Brain pericyte (primary cell): ENCODE data around the gene POLE.

ENCODE experiments used
- DNase-seq: peaks from one replicate; pipeline ENCODE4 v3.0.0-alpha.2; 2012; ENCODE audit warnings: low read depth, low spot score

The POLE gene, protein sequence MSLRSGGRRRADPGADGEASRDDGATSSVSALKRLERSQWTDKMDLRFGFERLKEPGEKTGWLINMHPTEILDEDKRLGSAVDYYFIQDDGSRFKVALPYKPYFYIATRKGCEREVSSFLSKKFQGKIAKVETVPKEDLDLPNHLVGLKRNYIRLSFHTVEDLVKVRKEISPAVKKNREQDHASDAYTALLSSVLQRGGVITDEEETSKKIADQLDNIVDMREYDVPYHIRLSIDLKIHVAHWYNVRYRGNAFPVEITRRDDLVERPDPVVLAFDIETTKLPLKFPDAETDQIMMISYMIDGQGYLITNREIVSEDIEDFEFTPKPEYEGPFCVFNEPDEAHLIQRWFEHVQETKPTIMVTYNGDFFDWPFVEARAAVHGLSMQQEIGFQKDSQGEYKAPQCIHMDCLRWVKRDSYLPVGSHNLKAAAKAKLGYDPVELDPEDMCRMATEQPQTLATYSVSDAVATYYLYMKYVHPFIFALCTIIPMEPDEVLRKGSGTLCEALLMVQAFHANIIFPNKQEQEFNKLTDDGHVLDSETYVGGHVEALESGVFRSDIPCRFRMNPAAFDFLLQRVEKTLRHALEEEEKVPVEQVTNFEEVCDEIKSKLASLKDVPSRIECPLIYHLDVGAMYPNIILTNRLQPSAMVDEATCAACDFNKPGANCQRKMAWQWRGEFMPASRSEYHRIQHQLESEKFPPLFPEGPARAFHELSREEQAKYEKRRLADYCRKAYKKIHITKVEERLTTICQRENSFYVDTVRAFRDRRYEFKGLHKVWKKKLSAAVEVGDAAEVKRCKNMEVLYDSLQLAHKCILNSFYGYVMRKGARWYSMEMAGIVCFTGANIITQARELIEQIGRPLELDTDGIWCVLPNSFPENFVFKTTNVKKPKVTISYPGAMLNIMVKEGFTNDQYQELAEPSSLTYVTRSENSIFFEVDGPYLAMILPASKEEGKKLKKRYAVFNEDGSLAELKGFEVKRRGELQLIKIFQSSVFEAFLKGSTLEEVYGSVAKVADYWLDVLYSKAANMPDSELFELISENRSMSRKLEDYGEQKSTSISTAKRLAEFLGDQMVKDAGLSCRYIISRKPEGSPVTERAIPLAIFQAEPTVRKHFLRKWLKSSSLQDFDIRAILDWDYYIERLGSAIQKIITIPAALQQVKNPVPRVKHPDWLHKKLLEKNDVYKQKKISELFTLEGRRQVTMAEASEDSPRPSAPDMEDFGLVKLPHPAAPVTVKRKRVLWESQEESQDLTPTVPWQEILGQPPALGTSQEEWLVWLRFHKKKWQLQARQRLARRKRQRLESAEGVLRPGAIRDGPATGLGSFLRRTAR (N-terminal part only)

DNA sequence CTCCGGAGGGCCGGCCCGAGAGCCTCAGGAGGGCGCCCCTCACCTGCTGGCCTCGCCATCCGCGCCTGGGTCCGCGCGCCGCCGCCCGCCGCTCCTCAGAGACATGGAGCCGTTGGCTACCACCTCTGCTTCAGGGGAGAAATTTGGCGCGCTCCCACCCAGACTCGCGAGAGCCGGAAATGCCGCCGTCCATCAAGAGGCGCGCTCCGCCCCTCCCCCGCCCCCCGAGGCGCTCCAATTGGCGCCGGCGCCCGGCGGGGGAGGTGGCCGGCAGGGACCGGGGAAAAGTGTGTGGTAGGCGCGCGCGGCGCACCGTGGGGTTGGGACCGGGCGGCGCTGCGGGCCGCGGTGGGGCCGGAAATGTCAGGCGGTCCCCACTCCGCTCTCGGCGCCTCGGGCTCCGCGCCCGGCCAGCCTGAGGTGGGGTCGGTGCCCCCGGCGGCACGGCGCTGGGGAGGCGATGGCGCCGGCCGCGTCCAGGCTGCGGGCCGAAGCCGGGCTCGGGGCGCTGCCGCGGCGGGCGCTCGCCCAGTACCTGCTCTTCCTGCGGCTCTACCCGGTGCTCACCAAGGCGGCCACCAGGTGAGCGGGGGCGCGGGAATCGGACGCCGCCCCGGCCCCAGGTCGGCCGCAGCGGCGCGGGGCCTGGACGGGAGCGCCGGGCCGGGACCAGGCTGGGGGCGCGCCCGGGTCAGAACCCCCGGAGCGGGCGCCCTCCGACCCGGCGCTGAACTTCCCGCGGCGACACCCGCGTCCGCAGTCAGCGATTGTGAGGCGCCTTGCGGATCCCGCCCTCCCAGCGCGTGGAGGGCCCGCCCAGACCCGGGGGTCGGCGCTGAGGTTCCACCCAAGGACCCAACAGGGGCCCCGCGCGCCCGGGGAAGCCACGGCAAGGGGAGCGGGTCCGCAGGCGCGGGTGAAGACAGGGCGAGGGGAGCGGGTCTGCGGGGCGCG, at the start of gene POLE, which contains the start of gene PXMP2:
Gene POLE (minus strand): TSS at position 132 of the 954 bp plus-strand sequence. CDS start 27 bp downstream, at position 105.
Gene PXMP2 (plus strand): TSS at position 377 of the 954 bp plus-strand sequence. CDS start 84 bp downstream, at position 461.
- peak; percentile 84 for DNase-seq

DNA sequence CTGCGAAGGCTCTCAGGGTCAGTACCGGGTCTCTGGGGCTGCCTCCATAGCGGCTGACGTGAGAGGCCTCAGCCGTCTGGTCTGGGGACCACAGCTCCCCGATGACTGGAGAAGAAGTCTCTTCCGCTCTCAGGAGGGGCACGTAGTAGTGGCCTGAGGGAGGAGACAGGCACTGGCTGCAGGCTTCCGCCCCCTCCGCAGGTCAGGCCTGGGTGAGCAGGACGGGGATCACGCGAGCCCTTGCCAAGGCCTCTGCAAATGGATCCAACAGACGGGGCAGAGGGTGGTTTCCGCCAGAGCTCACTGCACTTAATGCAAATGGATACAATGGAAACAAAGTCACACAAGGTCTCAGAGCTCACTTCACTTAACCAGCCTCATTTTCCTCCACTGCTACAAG, 49.8 kb upstream of the POLE start:
- DNase-seq: no peak

DNA sequence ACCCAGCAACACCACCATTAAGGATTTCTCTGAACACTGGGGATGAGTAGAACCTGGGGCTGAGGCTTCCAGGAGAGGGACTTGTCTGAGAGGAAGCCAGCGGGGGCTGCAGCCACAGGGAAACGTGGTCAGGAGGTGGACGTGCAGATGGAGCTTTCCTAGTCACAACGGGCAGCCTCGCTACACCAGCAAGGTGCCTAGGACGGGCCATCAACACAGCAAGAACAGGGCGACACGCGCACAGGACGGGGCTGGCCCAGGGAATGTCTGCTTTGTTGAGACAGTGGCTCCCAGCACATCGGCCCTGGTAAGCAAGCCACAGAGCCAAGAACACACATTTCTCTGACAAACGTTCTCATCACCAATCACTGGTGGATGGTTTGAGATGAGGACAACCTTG, 49.2 kb upstream of the POLE start:
- no peak for DNase-seq

DNA sequence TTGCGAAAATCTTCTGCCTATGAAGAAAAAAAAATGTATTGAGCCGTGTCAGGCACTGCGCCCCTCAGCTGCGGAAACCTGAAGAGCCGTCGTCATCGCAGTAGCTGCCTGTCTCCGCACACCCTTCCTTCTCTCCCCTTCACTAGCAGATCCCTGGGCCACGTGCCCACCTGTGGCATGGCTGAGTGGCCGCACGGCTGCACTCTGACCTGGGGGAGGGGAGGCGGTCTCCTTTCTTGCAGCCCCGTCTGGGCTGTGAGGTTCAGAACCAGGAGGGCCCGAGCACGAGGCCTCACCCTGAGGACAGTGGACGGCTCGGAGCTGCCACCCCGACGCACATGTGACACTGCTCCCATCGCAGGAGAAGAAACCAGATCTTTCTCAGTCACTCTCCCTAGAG, 48.4 kb upstream of the POLE start:
- no peak for DNase-seq

DNA sequence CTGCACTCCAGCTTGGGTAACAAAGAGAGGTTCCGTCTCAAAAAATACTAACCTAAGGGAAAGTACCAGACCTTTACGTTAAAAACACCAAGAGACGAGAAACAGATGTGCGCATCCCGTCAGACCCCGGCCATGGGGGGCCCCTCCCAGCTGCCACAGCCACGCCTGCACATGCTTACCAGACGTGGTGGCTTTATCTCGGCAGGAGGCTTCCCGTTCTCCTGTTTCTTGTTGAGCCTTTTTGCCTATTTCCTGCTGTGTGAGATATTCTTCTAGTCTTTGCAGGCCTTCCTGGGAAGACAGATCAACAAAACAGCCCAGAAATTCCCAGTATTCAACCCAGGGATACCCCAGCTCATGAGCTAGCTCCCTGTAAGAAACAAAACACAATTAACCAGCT, 47.1 kb upstream of the POLE start:
- peak; percentile 97 for DNase-seq

DNA sequence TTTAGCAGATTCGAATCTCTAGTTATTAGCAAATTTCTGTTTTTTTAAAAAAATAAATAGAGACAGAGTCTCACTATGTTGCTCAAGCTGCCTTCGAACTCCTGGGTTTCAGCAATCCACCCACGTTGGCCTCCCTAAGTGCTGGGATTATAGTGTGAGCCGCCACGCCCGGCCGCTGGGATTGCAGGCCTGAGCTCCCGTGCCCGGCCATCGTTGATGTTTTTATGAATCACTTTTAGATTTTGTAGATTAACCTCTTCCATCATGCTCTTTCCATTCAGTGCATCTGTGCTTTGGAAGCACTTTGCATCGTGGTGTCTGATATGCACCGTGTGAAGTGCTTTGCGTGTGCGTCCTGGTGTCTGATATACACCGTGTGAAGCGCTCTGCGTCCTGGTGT, 44.4 kb upstream of the POLE start:
- no peak for DNase-seq

DNA sequence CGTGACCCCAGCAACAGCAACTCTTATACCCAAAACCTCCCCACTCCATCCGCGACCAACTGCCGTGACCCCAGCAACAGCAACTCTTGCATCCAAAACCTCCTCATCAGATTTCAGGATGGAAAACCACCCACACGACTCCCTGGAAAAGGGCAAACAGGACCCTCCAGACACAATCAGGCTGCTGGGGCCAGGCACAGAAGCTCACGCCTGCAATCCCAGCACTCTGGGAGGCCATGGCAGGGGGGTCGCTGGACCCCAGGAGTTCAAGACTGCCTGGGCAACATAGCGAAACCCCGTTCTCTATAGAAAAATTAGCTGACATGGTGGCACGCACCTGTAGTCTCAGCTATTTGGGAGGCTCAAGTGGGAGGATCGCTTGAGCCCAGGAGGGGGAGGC, 43.2 kb upstream of the POLE start:
- no peak for DNase-seq

DNA sequence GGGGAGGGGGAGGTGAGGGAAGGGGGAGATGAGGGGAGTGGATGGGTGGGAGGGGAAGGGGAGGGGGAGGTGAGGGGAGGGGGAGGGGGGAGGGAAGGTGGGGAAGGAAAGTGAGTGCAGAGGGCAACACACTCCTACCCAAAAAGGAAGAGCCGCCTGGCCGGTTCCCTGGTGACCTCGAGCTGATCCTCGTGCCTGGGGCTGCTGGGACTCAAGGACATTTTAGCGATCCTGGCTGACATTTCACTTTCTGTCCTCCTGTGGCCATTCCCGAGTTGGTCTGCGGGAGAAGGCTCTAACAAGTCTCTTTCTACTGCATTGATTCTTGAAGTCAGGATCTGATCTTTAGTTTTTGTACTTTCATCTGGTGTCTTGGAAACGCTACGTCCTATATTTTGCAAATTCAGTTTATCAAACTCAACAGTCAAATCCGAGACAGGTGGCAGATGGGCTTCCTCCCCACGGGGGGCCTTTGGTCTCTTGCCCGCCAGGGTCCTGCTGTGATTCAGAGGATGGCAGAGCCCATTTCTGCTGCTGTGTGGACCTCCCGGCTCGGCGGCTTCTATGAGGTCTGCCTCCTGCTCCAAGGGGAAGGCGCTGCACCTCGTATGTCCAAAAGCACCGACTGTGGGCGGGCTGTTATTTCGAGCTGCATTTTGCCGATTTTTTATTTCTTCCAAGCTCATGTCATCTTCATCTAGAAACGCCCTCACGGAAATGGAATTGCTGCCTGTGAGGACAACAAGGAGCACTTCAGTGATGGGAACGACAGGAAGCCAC, 42.6 kb upstream of the POLE start:
- DNase-seq: no peak

DNA sequence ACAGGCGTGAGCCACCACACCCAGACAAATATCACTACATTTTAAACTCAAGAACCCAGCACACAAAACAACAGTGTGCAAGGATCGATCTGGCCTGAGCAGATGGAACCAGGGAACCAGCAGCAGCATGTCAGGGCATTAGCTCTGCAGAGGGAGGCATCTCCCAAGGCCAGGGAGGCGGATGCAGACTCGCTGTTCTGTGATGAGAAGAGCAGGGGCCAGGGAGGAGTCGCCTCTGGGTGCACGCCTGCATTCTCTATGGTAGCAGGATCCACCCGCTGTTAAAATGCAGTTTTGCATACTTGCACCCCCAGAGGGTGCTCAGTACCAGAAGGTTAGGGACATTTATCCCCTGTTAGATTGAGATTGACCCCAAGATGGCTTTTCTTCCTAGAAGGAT, 41.4 kb upstream of the POLE start:
- DNase-seq: no peak

DNA sequence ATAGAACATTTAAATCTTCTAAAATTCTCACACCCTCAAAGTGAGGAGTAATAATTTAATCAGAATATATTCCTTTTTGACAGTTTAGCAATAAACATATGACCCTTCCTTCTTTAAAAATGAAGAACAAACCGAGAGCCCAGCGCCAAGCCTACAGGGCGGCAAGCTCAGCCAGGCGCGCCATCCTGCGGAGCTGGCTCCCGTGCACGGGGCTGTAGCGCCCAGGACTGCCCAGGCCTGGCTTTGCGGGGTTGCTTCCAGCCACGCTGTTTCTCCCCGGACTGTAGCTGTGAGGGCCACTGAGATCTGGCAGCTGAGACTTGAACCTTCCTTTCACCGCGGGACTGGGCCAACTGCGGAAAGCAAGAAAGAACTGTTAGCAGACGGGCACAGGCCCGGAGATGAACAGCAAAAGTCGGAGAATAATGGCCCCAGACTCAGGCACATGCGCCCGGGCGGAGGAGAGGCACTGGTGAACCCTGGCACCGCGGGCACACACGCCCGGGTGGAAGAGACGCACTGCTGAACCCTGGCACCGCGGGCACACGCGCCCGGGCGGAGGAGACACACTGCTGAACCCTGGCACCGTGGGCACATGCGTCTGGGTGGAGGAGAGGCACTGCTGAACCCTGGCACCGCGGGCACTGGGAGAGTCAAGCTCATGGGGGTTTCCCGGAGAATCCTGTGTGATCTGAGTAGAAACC, 40.1 kb upstream of the POLE start:
- no peak for DNase-seq

DNA sequence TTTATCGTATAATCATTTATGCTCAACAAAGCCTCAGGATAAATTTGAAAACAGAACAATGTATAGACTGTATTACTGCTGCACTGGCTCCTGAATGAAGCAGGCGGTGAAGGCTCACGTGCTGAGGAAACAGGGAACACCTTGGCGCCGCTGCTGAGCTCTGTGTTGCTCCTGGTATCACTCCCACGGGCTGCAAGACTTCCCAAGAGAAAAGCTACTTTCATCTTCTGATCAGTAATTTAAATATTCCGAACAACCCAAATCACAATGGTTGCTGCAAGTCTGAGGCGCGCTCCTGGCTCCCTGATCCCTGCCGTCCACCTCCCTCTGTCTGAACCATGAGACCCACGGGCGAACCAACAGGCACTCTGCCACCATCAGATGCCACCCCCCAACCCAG, 39.2 kb upstream of the POLE start:
- no peak for DNase-seq

DNA sequence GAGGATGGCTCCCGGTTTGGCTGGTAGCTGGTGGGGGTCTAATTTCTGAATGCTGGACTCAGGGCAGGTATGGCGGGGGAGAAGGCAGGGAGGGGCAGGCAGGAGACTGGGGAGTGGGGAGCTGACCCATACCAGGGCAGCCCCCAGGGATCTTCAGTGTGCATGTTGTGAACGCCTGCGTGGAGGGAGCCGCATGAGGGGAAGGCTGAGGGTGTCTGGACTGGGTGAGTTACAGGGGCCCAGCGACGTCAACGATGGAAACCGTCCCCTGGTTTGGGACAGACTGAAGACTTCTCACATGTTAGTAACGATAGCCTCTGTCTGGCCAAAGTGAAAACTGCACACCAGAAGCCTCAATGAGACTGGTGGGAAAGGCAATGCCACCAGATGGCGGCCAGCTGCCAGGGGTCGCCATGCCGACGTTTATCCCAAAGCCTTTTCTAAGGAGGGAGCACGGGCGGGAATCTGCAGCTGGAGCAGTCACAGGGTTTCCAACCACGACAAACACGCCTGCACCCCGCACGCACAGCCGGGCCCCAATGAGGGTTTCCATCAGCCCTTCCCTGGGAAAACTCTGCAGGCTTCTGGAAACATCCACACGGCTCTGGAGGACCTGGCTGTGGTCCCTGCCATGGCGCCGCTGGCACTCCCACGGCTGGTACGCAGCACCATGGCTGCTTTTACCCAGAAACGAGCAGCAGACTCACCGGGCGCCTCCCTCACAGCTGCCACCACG, 37.5 kb upstream of the POLE start:
- DNase-seq: no peak

DNA sequence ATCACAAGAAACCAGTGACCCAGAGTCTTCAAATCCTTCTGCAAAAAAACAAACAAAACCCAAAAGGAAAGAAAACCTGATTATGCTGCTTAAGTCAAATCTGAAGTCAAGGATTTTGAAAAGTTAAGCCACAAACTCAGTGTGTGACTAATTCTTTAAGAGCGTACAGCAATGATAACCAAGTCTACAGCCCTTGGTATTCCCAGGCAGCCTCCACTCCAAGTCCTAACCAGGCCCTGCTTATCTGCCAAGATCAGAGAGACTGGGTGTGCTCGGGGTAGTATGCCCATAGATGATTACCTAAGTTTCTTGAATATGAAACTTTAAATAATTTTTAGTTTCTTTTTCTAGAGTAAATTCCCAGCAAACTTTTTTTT, 36.6 kb upstream of the POLE start:
- DNase-seq: no peak

DNA sequence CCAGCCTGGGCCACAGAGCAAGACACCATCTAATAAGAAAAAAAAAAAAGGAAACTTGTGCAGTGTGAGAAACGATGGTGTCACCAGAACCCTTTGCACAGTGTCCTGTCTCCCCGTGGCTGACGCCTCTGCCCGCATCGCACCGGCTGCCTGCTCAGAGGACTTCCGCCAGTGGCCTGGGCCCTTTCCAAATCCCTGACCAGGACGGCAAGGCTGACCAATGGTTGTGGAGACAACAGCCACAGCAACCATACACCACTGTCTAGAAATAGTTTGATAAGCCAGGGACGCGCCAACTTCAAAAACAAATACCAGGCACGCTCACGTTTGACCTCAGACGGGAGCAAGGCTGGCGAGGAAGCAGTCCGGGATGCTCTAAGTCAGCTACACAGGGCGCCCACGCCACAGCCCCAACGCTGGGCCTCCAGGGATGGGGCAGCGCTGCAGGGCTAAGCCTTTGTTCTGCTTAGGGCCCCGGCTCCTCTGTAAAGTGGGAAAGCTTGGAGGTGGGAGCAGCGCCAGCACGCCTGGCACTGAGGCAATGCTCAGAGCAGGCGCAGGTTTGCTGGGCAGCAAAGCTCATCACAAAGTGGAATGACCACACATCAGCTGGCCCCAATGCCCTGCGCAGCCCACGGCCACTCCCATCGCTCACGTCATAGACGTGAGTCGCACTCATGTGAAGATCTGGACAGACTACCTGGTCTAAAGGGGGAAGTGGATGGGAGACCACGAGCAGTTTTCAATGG, 36.0 kb upstream of the POLE start:
- DNase-seq: no peak

DNA sequence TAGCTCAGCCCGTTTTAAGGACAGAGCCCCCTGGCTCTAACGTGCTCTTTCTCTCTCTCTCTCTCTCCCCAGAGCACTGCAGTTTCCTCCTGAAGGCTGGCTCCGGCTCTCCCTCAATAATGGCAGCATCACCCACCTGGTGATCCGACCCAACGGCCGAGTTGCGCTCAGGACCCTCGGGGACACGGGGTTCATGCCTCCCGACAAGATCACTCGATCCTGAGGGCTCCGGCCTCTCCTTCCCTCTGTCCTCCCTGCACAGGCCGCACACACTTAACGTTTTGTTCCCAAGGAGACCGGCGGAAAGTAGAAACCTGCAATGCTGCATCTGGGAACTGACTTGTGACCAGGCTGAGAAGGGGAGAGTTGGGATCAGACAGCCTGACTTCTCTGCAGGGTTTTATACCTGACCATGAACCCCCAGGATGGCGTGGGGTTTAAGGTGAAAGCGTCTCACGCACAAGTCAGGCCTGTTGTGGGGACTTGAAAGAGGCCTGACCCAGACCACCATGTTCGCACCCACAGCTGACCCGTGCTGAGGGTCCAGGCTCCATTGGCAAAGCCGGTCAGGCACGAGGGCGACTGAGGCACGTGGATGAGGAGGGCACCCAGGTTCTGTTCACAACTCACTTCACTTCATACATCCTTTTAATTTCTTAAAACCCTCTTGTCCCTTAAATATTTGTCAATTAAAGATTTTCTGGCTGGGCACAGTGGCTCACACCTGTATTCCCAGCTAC, 33.6 kb upstream of the POLE start:
- no peak for DNase-seq

DNA sequence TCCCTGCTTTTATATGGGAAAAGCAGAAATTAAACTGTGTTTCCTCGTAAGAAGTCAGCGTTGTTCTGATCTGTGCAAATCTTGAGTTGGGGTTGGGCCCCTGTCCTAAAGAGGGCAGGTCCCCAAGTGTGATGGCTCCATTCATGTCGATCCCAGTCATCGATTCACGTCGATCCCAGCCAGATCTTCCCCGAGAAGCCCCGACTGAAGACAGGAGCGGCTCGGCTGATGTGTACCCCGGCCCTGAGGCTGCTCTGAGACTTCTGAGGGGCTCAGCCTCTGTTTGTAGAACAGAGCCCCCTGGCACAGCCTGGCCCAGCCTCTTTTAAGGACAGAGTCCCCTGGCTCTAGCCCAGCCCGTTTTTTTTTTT, 32.8 kb upstream of the POLE start:
- no peak for DNase-seq
